KBM-7 (cell line): ENCODE results near the gene LCN2.
A peak's percentile ranks its signal among the peaks of the same experiment; 100 is the strongest.
"Not testable (repeated sequence)": the region's sequence is repeated elsewhere in the genome, so short reads cannot be mapped to it uniquely, and the experiment has no call there.

Experiments used
- DNase-seq: peaks from one replicate; pipeline ENCODE4 v3.0.0-alpha.2; 2015
- in situ Hi-C: fragments of 300-500 bp; cut with MboI; formaldehyde crosslinking; loops from 2 replicates; pipeline ENCODE4 v1.14.3; 2020; ENCODE audit warnings: low sequenced_read_pairs, low pct_unique_long_range_greater_than_20kb, mixed read lengths

Gene LCN2

GRCh38 chr9:128124873-128125579 lies 24.2 kb upstream of the LCN2 start:
- in situ Hi-C loops, result no loop called here
- DNase-seq, result peak; percentile 84

- peak; percentile 36 for DNase-seq
- in situ Hi-C loops, result no loop called here
These were observed 23.5 kb upstream of the LCN2 start for GRCh38 chr9:128125580-128126354.

GRCh38 chr9:128127568-128127989 lies 21.7 kb upstream of the LCN2 start, which contains the start of gene PTGES2:
Gene PTGES2 (minus strand): TSS chr9:128127729. CDS start chr9:128127717, 12 bp downstream.
- peak; percentile 83 for DNase-seq
- in situ Hi-C loops, result no loop called here

GRCh38 chr9:128127990-128128835 lies 21.0 kb upstream of the LCN2 start:
- in situ Hi-C loops, result no loop called here
- peak; percentile 91 for DNase-seq

GRCh38 chr9:128128836-128129590 lies 20.2 kb upstream of the LCN2 start:
- DNase-seq, result no peak
- in situ Hi-C loops, result no loop called here

- DNase-seq, in situ Hi-C loops: not testable (repeated sequence)
These were observed 19.2 kb upstream of the LCN2 start for GRCh38 chr9:128129976-128130590.

- DNase-seq, in situ Hi-C loops: not testable (repeated sequence)
These were observed 18.6 kb upstream of the LCN2 start for GRCh38 chr9:128130651-128131050.

GRCh38 chr9:128131346-128131745 lies 17.9 kb upstream of the LCN2 start:
- in situ Hi-C loops, result not testable (repeated sequence)

GRCh38 chr9:128132139-128132538 lies 17.1 kb upstream of the LCN2 start:
- DNase-seq, in situ Hi-C loops: not testable (repeated sequence)

More at GRCh38 chr9:128131346-128131745, 17.9 kb upstream of the LCN2 start:
- DNase-seq, result not testable (repeated sequence)

- in situ Hi-C loops, DNase-seq: not testable (repeated sequence)
These were observed 13.7 kb upstream of the LCN2 start for GRCh38 chr9:128135561-128135960.

GRCh38 chr9:128136816-128137793 lies 12.1 kb upstream of the LCN2 start:
- DNase-seq, result no peak
- in situ Hi-C loops, result no loop called here

- no peak for DNase-seq
- in situ Hi-C loops, result no loop called here
These were observed 11.3 kb upstream of the LCN2 start for GRCh38 chr9:128138001-128138400.

GRCh38 chr9:128139621-128140020 lies 9.6 kb upstream of the LCN2 start:
- DNase-seq, result no peak
- in situ Hi-C loops, result no loop called here

- no peak for DNase-seq
- in situ Hi-C loops, result no loop called here
These were observed 7.6 kb upstream of the LCN2 start for GRCh38 chr9:128141604-128142003.

GRCh38 chr9:128142061-128142460 lies 7.2 kb upstream of the LCN2 start:
- in situ Hi-C loops, result no loop called here
- DNase-seq, result peak; percentile 31

GRCh38 chr9:128142596-128142995 lies 6.7 kb upstream of the LCN2 start:
- no peak for DNase-seq

GRCh38 chr9:128143525-128144238 lies 5.6 kb upstream of the LCN2 start:
- in situ Hi-C loops, result no loop called here

More at GRCh38 chr9:128142596-128142995, 6.7 kb upstream of the LCN2 start:
- in situ Hi-C loops, result no loop called here

More at GRCh38 chr9:128143525-128144238, 5.6 kb upstream of the LCN2 start:
- no peak for DNase-seq
